Activated T-helper 2 cell treated with anti-CD3 and anti-CD28 coated beads, Interferon-gamma antibody, Interleukin-2, Interleukin-4, amounts not matched to agents 10 μg/mL and 5 μg/mL and 100 μg/mL, durations not matched to agents 14 hours and 24 hours and 36 hours (primary cell): ENCODE results near the gene EML3. TPM values are rescaled to one million over a fixed set of nuclear protein-coding genes. Genes with fewer than 3 reads are reported as not detected.
"Not testable (repeated sequence)": the region's sequence is repeated elsewhere in the genome, so short reads cannot be mapped to it uniquely, and the experiment has no call there.

ENCODE experiments used
- DNase-seq: peaks from one replicate; pipeline ENCODE4 v3.0.0; 2021; ENCODE audit warnings: low spot score
- H3K27ac Mint-ChIP-seq: one replicate; pipeline ENCODE4 v1.8.0; 2021; ENCODE audit warnings: mixed read lengths
- H3K27me3 Mint-ChIP-seq: one replicate; pipeline ENCODE4 v1.8.0; 2021; ENCODE audit warnings: low read depth, mixed read lengths
- H3K36me3 Mint-ChIP-seq: one replicate; pipeline ENCODE4 v1.8.0; 2021; ENCODE audit warnings: low read depth, mixed read lengths
- H3K4me1 Mint-ChIP-seq: one replicate; pipeline ENCODE4 v1.8.0; 2021; ENCODE audit warnings: low read depth, mixed read lengths
- H3K4me3 Mint-ChIP-seq: one replicate; pipeline ENCODE4 v1.8.0; 2021; ENCODE audit warnings: low read depth, mild to moderate bottlenecking, moderate library complexity, mixed read lengths
- H3K9me3 Mint-ChIP-seq: one replicate; pipeline ENCODE4 v1.8.0; 2021; ENCODE audit warnings: mixed read lengths
- intact Hi-C: fragments of 100-400 bp; cut with micrococcal nuclease; formaldehyde crosslinking; loops from one replicate; pipeline ENCODE4 v1.15.1; 2023
- total RNA-seq: library from RNA; stranded (reverse); gene quantifications from 2 replicates; pipeline ENCODE4 v1.2.3, GENCODE V29; 2022

Gene EML3
- total RNA-seq, 1 donor from 2014 or later: 144 TPM

DNA sequence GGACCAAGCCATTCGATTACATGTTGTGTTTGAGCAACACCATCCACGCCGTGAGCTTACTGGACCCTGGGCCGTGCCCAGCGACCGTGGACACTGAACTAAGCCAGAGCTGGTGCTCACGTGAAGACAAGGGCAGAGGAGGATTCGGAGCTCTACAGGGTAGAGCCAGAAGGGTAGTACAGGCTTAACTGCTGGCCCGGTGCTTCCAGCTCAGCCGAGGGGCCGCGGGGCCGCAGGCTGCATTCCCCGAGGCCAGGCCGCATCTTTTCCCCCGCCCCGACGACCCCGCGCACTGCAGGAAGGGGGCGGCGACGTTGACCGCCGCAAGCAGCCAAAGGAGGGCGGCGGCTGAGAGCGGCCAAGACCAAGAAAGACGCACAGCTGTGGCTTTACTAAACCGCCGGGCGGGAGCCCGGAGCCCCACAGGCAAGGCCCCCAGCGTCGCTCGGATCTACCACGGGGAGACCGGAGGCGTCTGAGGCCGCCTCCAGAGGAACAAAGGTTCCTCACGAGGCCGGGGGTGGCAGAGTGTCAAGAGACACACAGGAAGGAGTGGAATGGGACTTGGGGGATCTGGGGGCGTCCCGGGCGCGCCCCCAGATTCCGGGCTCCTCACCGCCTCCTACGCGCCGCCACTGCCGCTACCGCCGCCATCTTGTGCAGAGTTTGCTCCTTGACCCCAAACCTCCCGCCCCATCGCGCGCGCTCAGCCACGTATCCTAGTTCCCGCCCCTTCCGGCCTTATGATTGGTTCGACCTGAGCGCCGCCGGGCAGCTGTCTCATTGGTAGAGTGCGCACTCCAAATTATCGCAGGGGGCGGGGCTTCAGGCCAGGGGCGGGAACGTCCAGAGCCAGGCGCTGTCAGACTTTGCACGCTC, 33.6 kb upstream of the EML3 start, which contains the start of gene GANAB:
GANAB (minus strand) TSS at position 668 of the 879 bp plus-strand sequence; CDS start at position 654, 14 bp downstream.
- H3K36me3 Mint-ChIP-seq: peaks cover 43% of the 10 kb centered on the region
- H3K27me3 Mint-ChIP-seq: no peaks in the 10 kb centered on the region
- H3K27ac Mint-ChIP-seq: peak within 1 kb of the TSS; percentile 97
- peak; percentile 98 for DNase-seq
- intact Hi-C loops: loop anchor here (1.0 to 2.0 kb wide), 5 partner anchors 19 to 63 kb away; partner anchors contain the start of genes C11orf98, CSKMT, TUT1 and UQCC3
- H3K9me3 Mint-ChIP-seq: no peaks in the 10 kb centered on the region
- peak within 1 kb of the TSS; percentile 98 for H3K4me3 Mint-ChIP-seq
- peaks cover 22% of the 10 kb centered on the region for H3K4me1 Mint-ChIP-seq

GRCh38 chr11:62645671-62645945, 33.0 kb upstream of the EML3 start:
- intact Hi-C loops: no loop called here
- no peaks in the 10 kb centered on the region for H3K9me3 Mint-ChIP-seq
- H3K36me3 Mint-ChIP-seq: peaks cover 45% of the 10 kb centered on the region
- H3K27me3 Mint-ChIP-seq: no peaks in the 10 kb centered on the region
- peak overlapping the region; percentile 98 for H3K4me3 Mint-ChIP-seq
- peak overlapping the region; percentile 97 for H3K27ac Mint-ChIP-seq
- no peak for DNase-seq
- H3K4me1 Mint-ChIP-seq: peaks cover 26% of the 10 kb centered on the region

GRCh38 chr11:62644220-62644619, 31.6 kb upstream of the EML3 start:
- Mint-ChIP-seq H3K4me1 (peaks cover 34% of the 10 kb centered on the region), H3K27ac (peak overlapping the region; percentile 22), H3K27me3 (no peaks in the 10 kb centered on the region), H3K4me3 (peak overlapping the region; percentile 37), H3K36me3 (peaks cover 49% of the 10 kb centered on the region), H3K9me3 (no peaks in the 10 kb centered on the region)
- no peak for DNase-seq
- intact Hi-C loops: no loop called here

DNA sequence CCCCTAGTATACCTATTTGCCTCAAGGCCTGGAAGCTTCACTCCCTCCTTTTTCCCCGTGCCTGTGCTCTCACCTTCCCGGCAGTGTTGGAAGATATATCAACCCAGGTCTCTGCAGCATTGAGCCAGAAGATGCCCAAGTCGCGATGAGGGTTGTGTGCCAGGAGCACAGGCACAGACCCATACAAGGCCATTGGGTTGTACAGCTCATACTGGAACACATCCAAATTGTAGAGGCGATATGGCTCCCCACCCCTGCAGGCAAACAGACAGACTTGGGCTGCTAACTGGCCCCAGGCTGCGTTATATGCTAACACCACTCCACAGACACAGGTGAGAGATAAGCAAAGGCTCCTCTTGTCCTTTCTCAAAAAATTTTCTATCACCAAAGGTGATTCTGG, 19.9 kb upstream of the EML3 start:
- Mint-ChIP-seq H3K36me3 (peaks cover 81% of the 10 kb centered on the region), H3K4me1 (peaks cover 8% of the 10 kb centered on the region), H3K4me3 (no peak overlapping the region), H3K9me3 (no peaks in the 10 kb centered on the region), H3K27me3 (no peaks in the 10 kb centered on the region), H3K27ac (no peak overlapping the region)
- intact Hi-C loops: no loop called here
- no peak for DNase-seq

DNA sequence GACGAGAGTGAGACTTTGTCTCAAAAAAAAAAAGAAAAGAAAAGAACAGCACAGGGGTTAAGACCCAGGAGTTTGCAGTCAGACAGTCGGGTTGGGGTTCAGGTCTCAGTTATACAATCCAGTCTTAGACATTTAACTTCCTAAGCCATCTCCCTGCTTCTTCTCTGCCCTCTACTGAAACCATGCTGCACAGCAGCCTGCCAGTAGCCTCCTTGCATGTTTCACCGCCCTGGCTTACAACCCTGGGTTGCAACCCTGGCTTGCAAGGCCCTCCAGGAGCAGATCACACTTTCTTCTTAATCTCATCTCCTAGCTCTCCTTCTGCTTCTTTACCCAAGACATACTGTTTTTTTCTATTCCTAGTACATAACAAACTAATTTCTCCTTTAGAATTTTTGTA, 15.1 kb upstream of the EML3 start:
- H3K4me3 Mint-ChIP-seq: no peak overlapping the region
- no peak for DNase-seq
- H3K9me3 Mint-ChIP-seq: no peaks in the 10 kb centered on the region
- intact Hi-C loops: no loop called here
- H3K27ac Mint-ChIP-seq: no peak overlapping the region
- H3K27me3 Mint-ChIP-seq: no peaks in the 10 kb centered on the region
- H3K4me1 Mint-ChIP-seq: no peaks in the 10 kb centered on the region
- peaks cover 74% of the 10 kb centered on the region for H3K36me3 Mint-ChIP-seq

DNA sequence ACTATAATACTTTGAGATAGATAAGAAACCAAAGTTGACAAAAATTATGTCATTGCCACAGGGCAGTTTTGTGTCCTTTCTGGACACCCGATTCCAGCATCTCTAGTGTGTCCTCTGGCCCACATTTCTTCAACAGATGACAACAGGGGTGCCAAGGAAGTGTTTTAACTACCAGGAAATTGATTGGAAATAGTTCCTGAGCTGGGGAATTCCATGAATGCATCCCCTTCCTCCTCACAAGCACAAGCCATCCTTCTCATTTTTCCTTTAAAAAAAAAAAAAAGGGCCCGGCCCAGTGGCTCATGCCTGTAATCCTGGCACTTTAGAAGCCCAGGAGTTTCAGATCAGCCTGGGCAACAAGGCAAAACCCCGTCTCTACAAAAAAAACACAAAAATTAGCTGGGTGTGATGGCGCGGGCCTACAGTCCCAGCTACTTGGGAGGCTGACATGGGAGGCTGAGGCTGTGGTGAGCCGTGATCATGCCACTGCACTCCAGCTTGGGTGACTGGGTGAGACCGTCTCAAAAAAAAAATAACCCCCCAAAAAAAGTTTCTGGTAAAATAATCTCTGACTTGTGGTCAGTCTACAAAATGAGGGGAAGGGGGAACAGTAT, 10.0 kb upstream of the EML3 start:
- Mint-ChIP-seq H3K27me3 (no peaks in the 10 kb centered on the region), H3K4me1 (peaks cover 16% of the 10 kb centered on the region), H3K36me3 (peaks cover 54% of the 10 kb centered on the region), H3K27ac (peak overlapping the region; percentile 97), H3K9me3 (no peaks in the 10 kb centered on the region), H3K4me3 (peak overlapping the region; percentile 93)
- DNase-seq: no peak
- intact Hi-C loops: loop anchor here (1.0 kb wide), 2 partner anchors 24 to 31 kb away; partner anchors contain the start of genes GANAB and TUT1

- intact Hi-C loops: loop anchor here (1.0 kb wide), 3 partner anchors 10 to 31 kb away; partner anchors contain the start of genes EML3, GANAB and TUT1
- Mint-ChIP-seq H3K4me3 (peak within 1 kb of the TSS; percentile 93), H3K9me3 (no peaks in the 10 kb centered on the region), H3K36me3 (peaks cover 56% of the 10 kb centered on the region), H3K4me1 (peaks cover 16% of the 10 kb centered on the region), H3K27ac (peak within 1 kb of the TSS; percentile 97), H3K27me3 (no peaks in the 10 kb centered on the region)
- peak; percentile 94 for DNase-seq
Measured at GRCh38 chr11:62621567-62622470, 9.2 kb upstream of the EML3 start, which contains the start of gene B3GAT3. Gene B3GAT3 (minus strand): TSS chr11:62621986. CDS start chr11:62621947, 39 bp downstream.

DNA sequence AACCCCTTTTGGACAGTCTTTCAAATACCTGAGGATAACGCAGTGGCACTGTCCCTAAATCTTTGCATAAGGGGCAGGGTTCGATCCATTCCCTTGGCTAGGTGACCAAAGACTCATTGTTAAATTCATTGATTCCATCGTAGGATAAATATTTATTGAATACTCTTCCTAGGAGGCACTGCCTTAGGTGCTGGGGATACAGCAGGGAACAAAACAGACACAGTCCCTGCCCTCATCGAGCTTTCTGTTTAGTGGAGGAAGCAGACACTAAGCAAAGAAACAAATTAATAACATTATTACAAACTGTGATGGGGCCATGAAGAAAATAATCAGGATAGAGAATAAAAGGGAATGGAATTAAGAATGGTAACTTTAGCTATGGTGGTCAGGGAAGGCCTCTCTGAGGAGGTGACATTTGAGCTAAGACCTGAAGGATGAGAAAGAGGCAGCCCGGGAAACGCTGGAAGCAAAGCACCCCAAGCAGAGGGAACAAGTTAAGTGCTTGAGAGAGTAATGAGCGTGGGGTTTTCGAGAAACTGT, 8.5 kb upstream of the EML3 start:
- Mint-ChIP-seq H3K4me3 (peak overlapping the region; percentile 93), H3K27ac (peak overlapping the region; percentile 97), H3K36me3 (peaks cover 56% of the 10 kb centered on the region), H3K27me3 (no peaks in the 10 kb centered on the region), H3K9me3 (no peaks in the 10 kb centered on the region), H3K4me1 (peaks cover 16% of the 10 kb centered on the region)
- intact Hi-C loops: loop anchor here (1.0 kb wide), 1 partner anchor 9 kb away; the partner anchor contains the start of gene EML3
- DNase-seq: no peak

DNA sequence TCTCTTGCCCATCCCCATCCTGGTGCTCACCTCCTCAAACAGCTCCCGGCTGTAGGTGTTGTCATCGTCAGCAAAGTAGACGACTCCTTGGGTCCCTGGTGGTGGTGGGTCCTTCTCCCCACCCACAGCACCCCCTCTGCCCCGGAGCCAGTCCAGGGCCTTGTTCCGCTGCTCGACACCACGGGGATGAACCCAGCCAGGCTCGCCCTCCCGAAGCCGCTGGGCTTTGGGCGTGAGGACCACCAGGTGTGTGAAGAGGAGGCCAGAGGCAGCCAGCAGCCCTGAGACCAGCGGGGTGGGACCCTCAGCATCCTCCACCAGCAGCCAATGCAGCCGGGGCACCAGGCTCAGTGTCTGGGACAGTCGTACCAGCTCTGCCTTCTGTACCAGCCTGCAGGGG, 4.4 kb upstream of the EML3 start:
- peaks cover 50% of the 10 kb centered on the region for H3K36me3 Mint-ChIP-seq

GRCh38 chr11:62615521-62615920, 2.9 kb upstream of the EML3 start:
- Mint-ChIP-seq H3K27ac (no peak overlapping the region), H3K36me3 (peaks cover 45% of the 10 kb centered on the region), H3K9me3 (no peaks in the 10 kb centered on the region), H3K4me1 (peaks cover 27% of the 10 kb centered on the region), H3K27me3 (no peaks in the 10 kb centered on the region), H3K4me3 (no peak overlapping the region)
- no peak for DNase-seq
- intact Hi-C loops: no loop called here

More for the DNA sequence above, 4.4 kb upstream of the EML3 start:
- H3K27me3 Mint-ChIP-seq, intact Hi-C loops, DNase-seq, H3K9me3 Mint-ChIP-seq, H3K4me3 Mint-ChIP-seq, H3K27ac Mint-ChIP-seq: not testable (repeated sequence)
- peaks cover 24% of the 10 kb centered on the region for H3K4me1 Mint-ChIP-seq

DNA sequence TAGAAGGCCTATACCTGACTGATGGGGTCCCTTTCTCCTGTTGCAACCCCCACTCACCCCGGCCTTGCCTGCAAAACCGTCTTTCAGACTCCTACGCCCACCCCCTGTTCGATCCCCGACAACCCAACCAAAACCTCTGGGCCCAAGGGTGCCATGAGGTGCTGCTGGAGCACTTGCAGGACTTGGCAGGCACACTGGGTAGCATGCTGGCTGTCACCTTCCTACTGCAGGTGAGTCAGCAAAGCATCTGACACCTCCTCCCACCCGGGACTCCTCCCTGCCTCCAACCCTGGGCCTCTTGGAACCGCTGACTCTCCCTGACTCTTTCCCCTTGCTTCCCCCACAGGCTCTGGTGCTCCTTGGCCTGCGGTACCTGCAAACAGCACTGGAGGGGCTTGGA, 1.7 kb upstream of the EML3 start:
- peaks cover 32% of the 10 kb centered on the region for H3K4me1 Mint-ChIP-seq
- no peaks in the 10 kb centered on the region for H3K9me3 Mint-ChIP-seq
- no peak overlapping the region for H3K4me3 Mint-ChIP-seq
- H3K27me3 Mint-ChIP-seq: no peaks in the 10 kb centered on the region
- H3K36me3 Mint-ChIP-seq: peaks cover 50% of the 10 kb centered on the region
- DNase-seq: no peak
- intact Hi-C loops: loop anchor here (5.0 kb wide), 1 partner anchor 42 kb away; the partner anchor contains the start of gene EEF1G
- peak overlapping the region; percentile 71 for H3K27ac Mint-ChIP-seq

DNA sequence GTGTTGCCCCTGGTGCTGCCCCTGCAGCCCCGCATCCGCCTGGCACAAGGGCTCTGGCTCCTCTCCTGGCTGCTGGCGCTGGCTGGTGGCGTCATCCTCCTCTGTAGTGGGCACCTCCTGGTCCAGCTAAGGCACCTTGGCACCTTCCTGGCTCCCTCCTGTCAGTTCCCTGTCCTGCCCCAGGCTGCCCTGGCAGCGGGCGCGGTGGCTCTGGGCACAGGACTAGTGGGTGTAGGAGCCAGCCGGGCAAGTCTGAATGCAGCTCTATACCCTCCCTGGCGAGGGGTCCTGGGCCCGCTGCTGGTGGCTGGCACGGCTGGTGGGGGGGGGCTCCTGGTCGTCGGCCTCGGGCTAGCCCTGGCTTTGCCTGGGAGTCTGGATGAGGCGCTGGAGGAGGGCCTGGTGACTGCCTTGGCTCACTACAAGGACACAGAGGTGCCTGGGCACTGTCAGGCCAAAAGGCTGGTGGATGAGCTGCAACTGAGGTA, 760 bp upstream of the EML3 start:
- DNase-seq: no peak
- H3K27me3 Mint-ChIP-seq: no peaks in the 10 kb centered on the region
- intact Hi-C loops: loop anchor here (2.0 to 5.0 kb wide), 3 partner anchors 39 to 51 kb away; partner anchors contain the start of genes C11orf98, CSKMT, EEF1G and INTS5
- peak overlapping the region; percentile 63 for H3K27ac Mint-ChIP-seq
- peaks cover 31% of the 10 kb centered on the region for H3K4me1 Mint-ChIP-seq
- H3K9me3 Mint-ChIP-seq: no peaks in the 10 kb centered on the region
- H3K36me3 Mint-ChIP-seq: peaks cover 53% of the 10 kb centered on the region
- peak overlapping the region; percentile 30 for H3K4me3 Mint-ChIP-seq
